Measurements from ENCODE around the gene FZD2. TPM values are rescaled to one million over a fixed set of nuclear protein-coding genes. Genes with fewer than 3 reads are reported as not detected.

FZD2 gene
- total and polyA plus RNA-seq, 2 of the 4 experiments (the other 2 are of a cell fraction): 21.3 to 130 TPM

GRCh38 chr17:44559634-44560554, 2.6 kb downstream of the FZD2 start:
- Histone ChIP-seq H3K4me3 (ENCODE audit: insufficient read depth, low read depth, low read length) (peak overlapping the region; percentile 87), H3K4me1 (ENCODE audit: control insufficient read depth, insufficient read depth, low read length) (peaks cover 10% of the 10 kb centered on the region), H3K18ac (ENCODE audit: low read depth, low read length) (peak overlapping the region; percentile 48), H3K79me1 (ENCODE audit: low read depth in 1 of 2, low read length in 2 of 2) (peaks cover 17 to 62% of the 10 kb centered on the region in 2 experiments), H2BK120ac (ENCODE audit: low read depth, low read length) (peak overlapping the region; percentile 71; the same call in 1 of the 2 replicates), H3K14ac (replicated peaks; ENCODE audit: low read depth, low read length) (peak overlapping the region; percentile 99), H3K23ac (ENCODE audit: low read depth, low read length) (peak overlapping the region; percentile 95), H3K4me2 (ENCODE audit: low read depth, low read length) (peak overlapping the region; percentile 97), H4K20me1 (ENCODE audit: insufficient read depth, low read length) (peaks cover 48% of the 10 kb centered on the region), H3K27me3 (ENCODE audit: control insufficient read depth, insufficient read depth, low read length) (no peaks in the 10 kb centered on the region), H2AK9ac (replicated peaks; ENCODE audit: low read depth, low read length, poor library complexity) (peak overlapping the region; percentile 94), H4K5ac (ENCODE audit: low read depth, low read length) (peak overlapping the region; percentile 35), H2AK5ac (ENCODE audit: low read depth, low read length) (peak overlapping the region; percentile 57), H3K9ac (ENCODE audit: low read depth, low read length) (peak overlapping the region; percentile 97), H3K36me3 (ENCODE audit: control insufficient read depth, insufficient read depth, low read length) (peaks cover 11% of the 10 kb centered on the region; the same call in 1 of the 2 replicates), H2BK5ac (ENCODE audit: low read depth, low read length, poor library complexity, severe bottlenecking) (peak overlapping the region; percentile 60), H3K4ac (ENCODE audit: low read depth, low read length) (peak overlapping the region; percentile 91), H3K27ac (ENCODE audit: insufficient read depth, low read length) (peak overlapping the region; percentile 77), H3K56ac (ENCODE audit: extremely low read depth, insufficient read depth, low read length) (peak overlapping the region; percentile 94), H2BK20ac (ENCODE audit: low read depth, low read length) (peak overlapping the region; percentile 44; the same call in 1 of the 2 replicates), H4K91ac (ENCODE audit: insufficient read depth, low read depth, low read length) (peak overlapping the region; percentile 53), H2BK15ac (ENCODE audit: low read depth, low read length) (peak overlapping the region; percentile 64; the same call in 1 of the 3 replicates), H3K9me3 (ENCODE audit: control insufficient read depth, insufficient read depth, low read length) (no peaks in the 10 kb centered on the region), H2AFZ (replicated peaks; ENCODE audit: low read length, poor library complexity) (peak overlapping the region; percentile 37), H4K8ac (ENCODE audit: low read depth in 2 of 2, low read length in 2 of 2) (peak overlapping the region; percentile 77 to 93), H3K9me1 (ENCODE audit: insufficient read depth, low read length) (peaks cover 13% of the 10 kb centered on the region)
- in situ Hi-C loops (cut with MboI; ENCODE audit: low sequenced_read_pairs): no loop called here
- dilution Hi-C loops (cut with HindIII; ENCODE audit: low sequenced_read_pairs, unreplicated experiment): no loop called here
- POLR2A ChIA-PET (ENCODE audit: unreplicated experiment): no interaction called here
- BruUV-seq (replicated peaks): no TSS peak
- no peak for DNase-seq
- WGBS, 2 experiments (ENCODE audit: extremely low coverage in 2 of 2, insufficient read length in 1 of 2): 40% methylated on average over 1 of the region's 16 CpGs; no CpG with 5 or more reads in 1 of the 2 experiments
- intact Hi-C loops (cut with micrococcal nuclease): no loop called here
- no peak for TF ChIP-seq MAZ (IDR thresholded peaks at IDR 0.05; ENCODE audit: borderline replicate concordance, low read depth, low read length)
- no peak for TF ChIP-seq MXI1 (IDR thresholded peaks at IDR 0.05; ENCODE audit: borderline replicate concordance, low read depth, low read length)
- TF ChIP-seq NFE2L2 (IDR thresholded peaks at IDR 0.05; ENCODE audit: low read depth, low read length): no peak
- no peak for TF ChIP-seq SMC3 (IDR thresholded peaks at IDR 0.05; ENCODE audit: low read depth, low read length)
- TF ChIP-seq RAD21 (IDR thresholded peaks at IDR 0.05; ENCODE audit: low read length): 0 out of 2 replicates have a peak, but pooled peaks have one; percentile 4
- CTCF ChIA-PET: no interaction called here
- no peak for ATAC-seq (ENCODE audit: low read depth)
